COLO668 (cell line): ENCODE data around the gene EDEM3.
"Not testable (repeated sequence)": the region's sequence is repeated elsewhere in the genome, so short reads cannot be mapped to it uniquely, and the experiment has no call there.

Source experiments
- DNase-seq: peaks from one replicate; lab custom pipeline; 2025; ENCODE audit not compliant: unreplicated experiment; lab: John Stamatoyannopoulos, UW

The EDEM3 gene

DNA sequence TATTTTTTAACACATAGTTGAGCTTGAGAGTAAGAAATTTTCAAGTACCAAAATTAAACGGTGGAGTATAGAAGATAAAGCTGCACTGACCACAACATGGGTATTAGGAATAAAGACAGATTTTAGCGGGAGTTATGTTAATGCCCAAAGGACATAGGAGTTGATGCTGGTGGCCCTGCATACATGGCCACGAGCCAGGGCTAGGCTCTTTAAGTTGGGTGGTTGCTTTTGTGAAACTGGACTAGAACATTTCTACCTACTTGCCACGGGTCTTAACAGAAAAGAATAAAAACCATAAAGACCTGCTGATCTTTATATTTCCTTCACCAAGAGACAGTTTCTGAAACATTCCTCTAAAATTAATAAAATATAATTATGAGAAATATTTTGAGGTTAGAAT is 14.9 kb downstream of the EDEM3 start:
- no peak for DNase-seq

DNA sequence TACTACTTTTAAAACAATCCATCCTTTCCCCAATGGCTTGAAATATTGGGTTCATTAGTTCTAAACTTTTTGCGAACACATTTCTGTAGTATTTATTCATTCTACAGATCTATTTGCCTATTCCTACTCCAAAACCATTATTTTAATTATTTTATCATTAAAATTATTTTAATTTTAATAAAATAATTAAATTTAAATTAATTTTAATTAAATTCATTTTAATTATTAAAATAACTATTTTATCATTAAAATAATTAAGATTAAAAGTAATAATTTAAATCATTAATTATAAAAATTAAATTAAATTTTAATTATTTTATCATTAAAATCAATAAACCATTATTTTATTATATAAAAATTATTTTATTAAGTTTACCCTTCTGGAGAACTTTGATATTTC is 15.6 kb downstream of the EDEM3 start:
- no peak for DNase-seq

- no peak for DNase-seq
Measured at GRCh38 chr1:184734980-184735379, 19.7 kb downstream of the EDEM3 start.

DNA sequence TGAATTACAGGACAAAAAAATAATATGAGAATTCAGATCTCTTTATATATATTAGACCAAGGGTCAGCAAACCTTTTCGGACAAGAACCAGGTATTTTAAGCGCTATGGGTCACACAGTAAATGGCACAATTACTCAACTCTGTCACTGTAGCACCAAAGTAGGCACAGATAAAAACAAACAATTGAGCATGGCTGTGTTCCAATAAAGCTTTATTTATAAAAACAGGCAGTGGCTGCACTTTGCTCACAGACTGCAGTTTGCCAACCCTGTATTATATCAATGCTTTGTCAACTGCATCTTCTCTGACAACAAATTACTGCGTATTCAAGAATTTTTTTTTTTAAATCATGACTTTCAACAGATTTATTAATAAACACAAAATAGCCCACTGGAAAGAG is 29.8 kb downstream of the EDEM3 start:
- no peak for DNase-seq

DNA sequence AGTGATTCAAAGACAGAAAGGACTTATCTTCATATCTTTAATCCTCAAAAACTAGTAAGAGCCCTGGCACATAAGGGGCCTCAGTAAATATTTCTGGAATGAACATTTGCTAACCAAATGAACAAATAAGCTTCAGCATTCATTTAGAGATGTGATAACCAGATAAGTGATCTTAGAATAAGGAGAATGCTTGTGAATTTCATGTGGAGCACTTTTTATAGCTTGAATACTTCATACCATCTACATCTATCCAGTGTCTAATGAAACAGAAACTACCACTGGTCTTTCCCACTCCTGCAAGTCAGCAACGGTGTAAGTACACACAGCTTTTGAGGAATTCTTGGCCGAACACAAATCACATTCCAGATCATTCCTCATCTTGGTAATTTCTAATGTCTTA is 38.5 kb downstream of the EDEM3 start:
- DNase-seq: no peak

DNA sequence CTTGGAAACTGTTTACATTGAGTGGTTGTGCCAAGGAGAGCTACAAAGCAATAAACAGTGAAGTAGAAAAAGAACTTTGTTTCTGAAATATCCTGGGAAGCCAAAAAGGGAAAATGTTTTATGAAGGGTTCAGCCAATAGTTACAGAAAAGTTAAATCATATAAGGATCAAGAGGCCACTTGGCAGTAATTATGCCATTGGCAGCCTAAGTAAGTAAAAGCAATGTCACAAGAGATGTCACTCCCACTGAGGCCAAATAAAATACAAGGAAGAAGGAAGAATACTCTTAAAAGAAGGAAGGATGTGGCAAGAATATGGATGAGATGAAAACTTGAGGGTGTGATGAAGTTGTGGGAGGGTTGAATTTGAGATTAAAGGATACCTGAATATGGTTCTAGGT is 45.2 kb downstream of the EDEM3 start:
- DNase-seq: no peak

DNA sequence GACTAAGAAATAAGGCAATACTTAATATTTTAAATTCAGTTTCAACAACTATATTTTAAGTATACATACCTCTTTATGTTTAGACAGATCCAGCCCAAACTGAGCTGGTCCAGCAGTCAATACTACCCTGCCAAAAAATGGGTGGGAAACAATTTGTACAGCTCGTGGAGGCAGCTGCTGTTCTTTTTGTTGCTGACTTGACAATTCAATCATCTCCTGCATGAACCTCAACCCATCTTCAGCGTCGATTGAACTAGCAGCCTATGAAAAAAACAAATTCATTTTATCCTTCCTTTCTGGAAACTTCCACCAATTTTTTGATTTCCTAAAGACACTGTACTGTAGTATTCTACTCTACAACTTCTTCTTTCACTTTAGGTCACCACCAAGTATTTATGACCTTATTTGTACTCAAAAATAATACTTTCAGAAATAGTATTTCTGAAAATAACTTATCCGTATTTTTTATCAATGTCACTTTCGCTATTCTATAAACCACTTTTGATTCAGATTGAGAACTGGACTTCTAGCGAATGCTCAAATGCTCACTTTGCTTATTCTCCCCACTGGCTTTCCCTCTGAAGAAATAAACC is 46.5 kb downstream of the EDEM3 start:
- DNase-seq: no peak

- DNase-seq: no peak
Measured at GRCh38 chr1:184705271-184705670, 49.4 kb downstream of the EDEM3 start.

- no peak for DNase-seq
Measured at GRCh38 chr1:184701816-184702215, 52.8 kb downstream of the EDEM3 start.

GRCh38 chr1:184698969-184699368 is 55.7 kb downstream of the EDEM3 start:
- no peak for DNase-seq

- no peak for DNase-seq
Measured at GRCh38 chr1:184698016-184698415, 56.6 kb downstream of the EDEM3 start.

- DNase-seq: no peak
Measured at GRCh38 chr1:184696403-184696802, 58.3 kb downstream of the EDEM3 start.

DNA sequence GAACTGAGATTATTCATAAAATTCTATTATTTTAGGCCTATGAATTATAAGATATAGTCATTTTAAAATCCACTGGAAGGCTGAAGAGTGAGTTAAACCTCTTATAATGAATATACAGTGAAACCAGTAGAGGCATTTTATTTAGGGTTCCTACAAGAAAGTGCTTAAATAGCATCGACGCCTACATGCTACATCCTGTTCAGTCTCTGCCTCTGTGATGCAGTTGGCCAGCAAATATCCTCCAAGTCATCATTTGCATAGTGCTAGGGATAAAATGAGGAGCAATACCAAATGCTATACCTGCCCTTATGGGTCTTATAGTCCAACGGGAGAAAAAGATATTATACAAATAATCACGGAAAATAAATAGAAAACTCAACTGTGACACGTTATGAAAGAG is 59.6 kb downstream of the EDEM3 start:
- no peak for DNase-seq

DNA sequence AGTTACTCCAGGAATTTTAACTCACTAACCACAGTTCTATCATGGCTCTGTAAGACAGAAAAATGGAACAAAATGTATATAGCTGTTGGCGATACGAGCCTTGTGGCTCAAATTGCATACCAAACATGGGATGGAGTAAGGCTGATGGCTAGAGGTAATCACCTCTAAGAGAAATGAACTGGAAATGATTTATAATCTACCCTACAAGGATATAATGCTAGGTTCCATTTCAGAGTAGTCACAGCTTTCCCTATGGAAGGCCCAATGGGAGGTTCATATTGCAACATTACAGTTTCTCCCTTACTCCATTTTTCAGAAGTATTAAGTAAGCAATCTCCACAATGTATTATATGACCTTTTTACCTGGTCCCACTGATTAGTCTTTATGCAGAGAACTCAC is 61.6 kb downstream of the EDEM3 start:
- DNase-seq: no peak

GRCh38 chr1:184691719-184692324 is 62.8 kb downstream of the EDEM3 start:
- peak; percentile 15 for DNase-seq

DNA sequence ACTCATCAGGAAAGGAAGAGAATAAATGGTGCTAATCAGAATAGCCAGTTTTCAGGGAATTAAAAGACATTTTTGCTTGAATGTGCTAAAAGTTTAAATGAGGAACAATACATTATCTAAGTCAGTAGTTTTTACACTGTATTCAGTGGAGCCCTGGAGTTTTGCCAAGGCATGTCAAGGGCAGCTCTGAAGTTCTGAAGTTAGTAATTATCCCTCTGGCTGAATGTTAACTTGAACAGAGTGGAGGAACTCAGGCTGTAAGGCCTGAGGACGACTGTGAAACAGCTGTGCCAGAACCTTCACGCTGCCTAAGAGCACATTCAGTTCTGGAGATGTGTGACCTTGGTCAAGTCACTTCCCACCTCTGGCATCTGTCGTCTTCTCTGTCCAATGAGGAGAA is 68.1 kb downstream of the EDEM3 start:
- DNase-seq: no peak

GRCh38 chr1:184685116-184685515 is 69.5 kb downstream of the EDEM3 start:
- peak; percentile 19 for DNase-seq

DNA sequence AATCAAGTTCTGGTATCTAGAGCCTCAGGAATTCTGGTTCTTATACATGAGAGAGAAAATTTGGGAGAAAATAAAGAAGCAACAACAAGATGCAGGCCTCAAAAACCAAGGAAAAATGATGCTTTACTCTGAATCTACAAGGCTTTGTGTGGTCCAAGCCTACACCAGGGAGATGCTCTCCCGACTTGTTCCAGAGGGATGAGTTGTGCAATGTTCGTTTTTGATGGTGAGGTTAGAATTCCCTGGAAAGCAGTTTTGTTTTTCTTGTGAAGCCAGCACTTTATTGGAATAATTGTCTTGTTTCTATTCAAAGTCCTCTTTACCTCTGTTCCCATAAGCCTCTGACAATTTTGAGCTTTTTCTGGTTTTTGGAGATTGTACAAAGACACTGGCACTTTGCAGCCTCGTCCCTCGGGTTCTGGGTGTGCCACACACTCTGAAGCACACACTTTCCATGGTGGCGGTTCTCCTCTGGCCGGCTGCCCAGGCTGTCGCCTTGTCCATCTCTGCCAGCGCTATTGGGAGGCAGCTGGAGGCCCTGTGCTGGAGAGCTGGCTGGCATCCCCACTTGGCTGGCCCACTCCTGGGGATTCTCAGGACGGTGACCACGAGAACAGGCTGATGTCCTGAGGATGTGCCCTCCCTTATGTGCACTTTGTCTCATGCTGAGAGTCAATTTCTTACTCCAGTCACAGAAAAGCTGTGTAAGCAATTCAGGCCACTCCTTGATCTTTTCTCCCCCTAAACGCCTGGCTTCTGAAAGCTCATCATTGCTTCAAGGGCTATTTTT is 70.2 kb downstream of the EDEM3 start:
- DNase-seq: no peak

GRCh38 chr1:184682956-184683355 is 71.7 kb downstream of the EDEM3 start:
- DNase-seq: no peak

DNA sequence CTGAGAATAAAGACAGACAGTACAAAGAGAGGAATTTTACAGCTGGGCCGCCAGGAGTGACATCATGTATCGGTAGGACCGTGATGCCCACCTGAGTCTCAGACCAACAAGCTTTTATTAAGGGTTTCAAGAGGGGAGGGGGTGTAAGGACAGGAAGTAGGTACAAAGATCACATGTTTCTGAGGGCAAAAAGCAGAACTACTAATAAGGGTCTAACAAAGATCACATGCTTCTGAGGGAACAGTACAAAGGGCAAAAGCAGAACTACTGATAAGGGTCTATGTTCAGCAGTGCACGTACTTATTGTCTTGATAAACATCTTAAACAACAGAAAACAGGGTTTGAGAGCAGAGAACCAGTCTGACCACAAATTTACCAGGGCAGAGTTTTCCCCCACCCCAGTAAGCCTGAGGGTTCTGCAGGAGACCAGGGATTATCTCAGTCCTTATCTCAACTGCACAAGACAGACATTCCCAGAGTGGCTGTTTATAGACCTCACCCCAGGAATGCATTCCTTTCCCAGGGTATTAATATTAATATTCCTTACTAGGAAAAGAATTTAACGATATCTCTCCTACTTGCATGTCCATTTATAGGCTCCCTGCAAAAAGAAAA is 73.9 kb downstream of the EDEM3 start:
- not testable (repeated sequence) for DNase-seq

DNA sequence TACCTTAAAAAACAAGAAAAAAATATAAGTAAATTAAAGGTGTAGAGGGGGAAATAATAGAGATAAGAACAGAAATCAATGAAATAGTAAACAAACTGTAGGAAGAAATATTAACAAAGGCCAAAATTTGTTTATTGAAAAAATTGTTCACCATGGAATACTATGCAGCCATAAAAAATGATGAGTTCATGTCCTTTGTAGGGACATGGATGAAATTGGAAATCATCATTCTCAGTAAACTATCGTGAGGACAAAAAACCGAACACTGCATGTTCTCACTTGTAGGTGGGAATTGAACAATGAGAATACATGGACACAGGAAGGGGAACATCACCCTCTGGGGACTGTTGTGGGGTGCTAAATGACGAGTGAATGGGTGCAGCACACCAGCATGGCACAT is 75.2 kb downstream of the EDEM3 start:
- not testable (repeated sequence) for DNase-seq

GRCh38 chr1:184677344-184677743 is 77.3 kb downstream of the EDEM3 start:
- DNase-seq: no peak
